MV-4-11 (cell line): ENCODE results near the gene PTPRN.
A peak's percentile ranks its signal among the peaks of the same experiment; 100 is the strongest.
"Not testable (repeated sequence)": the region's sequence is repeated elsewhere in the genome, so short reads cannot be mapped to it uniquely, and the experiment has no call there.

Experiments used
- DNase-seq: peaks from one replicate; lab custom pipeline; 2025; lab: John Stamatoyannopoulos, UW

Gene PTPRN

GRCh38 chr2:219270055-219270372, 39.2 kb downstream of the PTPRN start:
- DNase-seq = no peak

- DNase-seq = no peak
Observed at GRCh38 chr2:219269362-219270054, 39.7 kb downstream of the PTPRN start.

GRCh38 chr2:219268294-219268693, 40.9 kb downstream of the PTPRN start:
- DNase-seq = no peak

GRCh38 chr2:219266886-219267285, 42.3 kb downstream of the PTPRN start:
- no peak for DNase-seq

- no peak for DNase-seq
Observed at GRCh38 chr2:219266232-219266631, 43.0 kb downstream of the PTPRN start.

GRCh38 chr2:219261024-219261855, 48.0 kb downstream of the PTPRN start:
- DNase-seq = no peak

GRCh38 chr2:219258942-219259341, 50.3 kb downstream of the PTPRN start:
- not testable (repeated sequence) for DNase-seq

GRCh38 chr2:219254590-219255201, 54.5 kb downstream of the PTPRN start:
- peak; percentile 81 for DNase-seq

- peak; percentile 69 for DNase-seq
Observed at GRCh38 chr2:219253753-219254589, 55.2 kb downstream of the PTPRN start, which contains the start of gene TUBA4A. Gene TUBA4A, minus strand, starts transcription at chr2:219253918. Its CDS starts 60 bp downstream, at chr2:219253858.

- peak; percentile 67 for DNase-seq
Observed at GRCh38 chr2:219252900-219253752, 56.1 kb downstream of the PTPRN start, which contains the start of gene TUBA4B. Gene TUBA4B, plus strand, starts transcription at chr2:219253243. Its CDS starts 165 bp downstream, at chr2:219253408.

GRCh38 chr2:219252570-219252899, 56.7 kb downstream of the PTPRN start:
- no peak for DNase-seq

GRCh38 chr2:219252084-219252483, 57.1 kb downstream of the PTPRN start:
- DNase-seq = no peak

- peak; percentile 27 for DNase-seq
Observed at GRCh38 chr2:219251656-219252055, 57.5 kb downstream of the PTPRN start.

- DNase-seq = peak; percentile 48
Observed at GRCh38 chr2:219250049-219250781, 59.0 kb downstream of the PTPRN start.

- peak; percentile 43 for DNase-seq
Observed at GRCh38 chr2:219249203-219249980, 59.8 kb downstream of the PTPRN start.

GRCh38 chr2:219248845-219249202, 60.4 kb downstream of the PTPRN start:
- DNase-seq = no peak

GRCh38 chr2:219247678-219248642, 61.2 kb downstream of the PTPRN start:
- peak; percentile 44 for DNase-seq

- DNase-seq = no peak
Observed at GRCh38 chr2:219246559-219246958, 62.6 kb downstream of the PTPRN start.

GRCh38 chr2:219245899-219246230, 63.3 kb downstream of the PTPRN start:
- no peak for DNase-seq
